HS-5 (cell line): ENCODE data around the gene USP47.
A peak's percentile ranks its signal among the peaks of the same experiment; 100 is the strongest.
"Not testable (repeated sequence)": the region's sequence is repeated elsewhere in the genome, so short reads cannot be mapped to it uniquely, and the experiment has no call there.

Experiments
- DNase-seq: peaks from one replicate; pipeline ENCODE4 v3.0.0-alpha.2; 2012; ENCODE audit warnings: low read depth

USP47 gene

DNA sequence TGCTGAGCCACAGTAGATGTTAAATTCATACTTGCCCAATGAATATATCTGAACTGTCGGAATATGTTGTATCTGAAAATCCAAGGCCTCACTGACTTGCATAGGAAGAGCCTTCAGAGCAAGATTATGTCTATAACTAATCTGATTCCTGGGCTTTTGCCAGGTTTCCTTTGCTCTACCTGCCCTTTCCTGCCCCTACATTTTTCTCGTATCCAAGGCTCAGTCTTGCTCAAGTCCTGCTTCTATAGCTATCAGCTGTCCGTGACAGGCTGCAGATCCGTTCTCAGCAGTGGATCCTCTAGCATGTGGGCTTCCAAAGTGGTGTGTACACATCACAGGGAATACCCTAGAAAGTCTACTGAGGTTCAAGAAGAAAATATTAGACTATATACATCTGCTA, 18.8 kb upstream of the USP47 start:
- no peak for DNase-seq

DNA sequence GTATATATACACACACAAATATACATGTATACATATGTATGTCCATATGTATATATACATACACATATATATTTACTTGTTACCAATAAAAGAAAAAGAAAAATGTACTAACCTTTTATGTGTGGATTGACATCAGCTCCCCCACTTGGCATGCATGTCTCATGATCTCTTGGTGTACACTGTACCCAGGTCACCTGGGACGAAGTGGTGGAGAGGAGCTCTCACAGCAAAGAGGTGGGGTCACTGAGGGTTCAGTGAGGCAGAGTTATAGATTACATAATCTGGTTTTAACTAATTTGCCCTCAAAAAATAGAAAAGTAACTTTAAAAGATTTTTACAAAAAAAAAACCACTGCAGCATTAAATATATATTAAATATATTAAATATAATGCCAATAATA, 15.5 kb upstream of the USP47 start:
- no peak for DNase-seq

DNA sequence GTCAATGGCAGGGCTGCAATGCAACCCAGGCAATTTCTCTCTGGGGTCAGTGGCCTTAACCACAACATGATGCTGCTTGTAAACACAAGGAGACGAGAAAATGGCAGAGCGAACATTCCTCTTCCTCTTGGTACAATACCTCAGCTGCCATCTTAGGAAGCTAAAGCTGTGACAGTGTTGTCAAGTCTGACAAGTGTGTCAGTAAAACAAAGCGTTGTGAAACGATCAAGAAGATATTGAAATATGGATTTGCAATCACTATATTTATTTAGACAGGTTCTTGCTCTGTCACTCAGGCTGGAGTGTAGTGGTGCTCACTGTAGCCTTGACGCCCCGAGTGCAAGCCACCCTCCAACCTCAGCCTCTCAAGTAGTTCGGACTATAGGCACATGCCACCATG, 14.5 kb upstream of the USP47 start:
- DNase-seq, result no peak

DNA sequence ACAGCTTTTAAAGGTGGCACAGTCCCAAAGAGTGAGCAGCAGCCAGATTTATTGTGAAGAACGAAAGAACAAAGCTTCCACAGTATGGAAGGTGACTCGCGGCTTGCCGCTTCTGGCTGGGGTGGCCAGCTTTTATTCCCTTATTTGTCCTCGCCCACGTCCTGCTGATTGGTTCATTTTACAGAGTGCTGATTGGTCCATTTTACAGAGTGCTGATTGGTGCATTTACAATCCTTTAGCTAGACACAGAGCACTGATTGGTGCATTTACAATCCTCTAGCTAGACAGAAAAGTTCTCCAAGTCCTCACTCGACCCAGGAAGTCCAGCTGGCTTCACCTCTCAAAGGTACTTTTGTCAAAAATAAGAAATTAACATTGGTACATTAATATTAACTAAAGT, 10.4 kb upstream of the USP47 start:
- DNase-seq, result not testable (repeated sequence)

DNA sequence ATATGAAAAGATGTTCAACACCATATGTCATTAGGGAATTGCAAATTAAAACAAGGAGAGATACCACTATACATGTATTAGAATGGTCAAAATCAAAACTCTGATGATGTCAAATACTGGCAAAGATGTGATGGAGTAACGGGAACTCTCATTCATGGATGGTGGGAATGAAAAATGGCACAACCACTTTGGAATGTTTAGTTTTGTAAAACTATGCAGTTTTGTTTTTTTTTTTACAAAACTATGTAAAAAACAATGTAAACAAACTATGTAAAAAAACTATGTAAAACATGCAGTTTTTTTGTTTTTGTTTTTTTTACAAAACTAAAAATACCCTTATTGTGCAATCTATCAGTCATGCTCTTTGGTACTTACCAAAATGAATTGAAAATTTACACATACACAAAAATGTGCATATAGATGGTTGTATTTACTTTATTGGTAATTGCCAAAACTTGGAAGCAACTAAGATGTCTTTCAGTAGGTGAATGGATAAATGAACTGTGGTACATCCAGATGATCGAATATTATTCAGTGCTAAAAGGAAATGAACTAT, 5.0 kb upstream of the USP47 start:
- no peak for DNase-seq

DNA sequence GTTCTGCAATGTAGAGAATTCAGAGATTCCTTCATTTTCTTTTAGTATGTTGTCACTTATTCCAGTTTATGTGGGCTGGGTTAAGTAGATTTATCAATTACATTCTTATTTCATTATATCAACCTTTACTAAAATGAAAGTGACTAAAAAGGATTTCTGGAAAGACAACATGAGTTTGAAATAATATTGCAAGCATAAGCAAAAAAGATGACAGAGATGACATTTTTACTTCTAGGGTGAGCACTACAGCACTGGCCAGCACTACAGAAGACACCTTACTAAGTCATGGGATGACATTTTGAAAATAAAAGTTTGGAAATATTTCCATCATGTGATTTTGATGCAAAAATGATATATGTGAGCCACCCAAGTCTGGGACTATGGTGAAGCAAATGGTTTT, 2.1 kb upstream of the USP47 start:
- no peak for DNase-seq

DNA sequence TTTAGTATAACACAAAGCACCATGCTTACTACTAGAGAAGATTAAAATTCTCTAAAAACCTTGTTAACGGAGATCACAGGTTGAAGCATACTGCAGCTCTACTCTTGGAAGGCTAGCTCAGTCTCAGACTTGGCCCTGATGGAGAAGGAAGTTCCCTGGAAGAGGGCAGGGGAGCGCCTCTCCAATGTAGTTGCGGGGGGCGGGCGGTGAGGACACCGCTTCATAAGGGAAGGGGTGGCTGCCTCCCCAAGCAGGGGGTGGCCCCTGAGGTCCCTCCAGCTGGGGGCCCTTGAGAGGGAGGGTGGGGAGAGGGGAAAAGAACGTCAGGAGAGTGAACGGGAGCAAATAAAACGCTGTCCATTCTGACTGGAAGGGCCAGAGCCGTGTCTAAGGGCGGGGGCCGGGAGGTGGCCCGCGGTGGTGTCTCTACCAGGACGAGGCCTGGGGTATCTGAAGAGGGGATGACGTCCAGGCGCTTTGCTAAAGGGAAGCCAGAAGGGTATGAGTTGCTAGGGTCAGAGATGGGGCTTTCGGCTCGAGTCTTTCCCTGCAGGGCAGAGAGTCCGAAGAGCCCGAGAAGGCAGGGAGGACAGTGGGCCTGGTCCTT, 553 bp upstream of the USP47 start:
- no peak for DNase-seq

DNA sequence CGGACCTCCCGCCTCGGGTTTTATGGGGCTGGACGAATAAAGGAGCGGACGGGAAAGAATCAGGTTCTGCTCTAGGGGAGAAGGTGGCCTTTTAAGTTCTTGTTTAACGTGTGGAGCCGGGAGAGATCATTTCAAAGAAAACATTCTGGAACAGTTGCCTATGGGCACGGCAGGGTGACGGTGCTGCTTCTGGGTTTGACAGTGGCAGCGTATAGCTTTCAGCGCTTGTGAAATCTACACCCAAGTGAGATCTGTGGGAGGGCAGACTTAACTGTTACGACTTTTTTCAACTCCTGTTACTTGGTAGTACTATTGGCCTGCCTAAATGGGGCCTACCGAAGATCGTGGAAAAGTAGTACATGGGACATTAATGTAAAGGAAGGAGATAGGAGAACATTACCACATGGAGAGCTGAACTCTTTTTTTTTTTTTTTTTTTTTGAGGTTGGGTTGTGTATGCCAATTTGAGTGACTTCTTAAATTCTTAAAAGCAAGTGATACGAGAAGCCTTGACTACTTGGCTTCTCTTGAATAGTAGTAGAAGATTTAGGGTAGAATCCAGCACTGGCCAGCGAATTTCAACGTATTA, 743 bp downstream of the USP47 start:
- peak; percentile 58 for DNase-seq

DNA sequence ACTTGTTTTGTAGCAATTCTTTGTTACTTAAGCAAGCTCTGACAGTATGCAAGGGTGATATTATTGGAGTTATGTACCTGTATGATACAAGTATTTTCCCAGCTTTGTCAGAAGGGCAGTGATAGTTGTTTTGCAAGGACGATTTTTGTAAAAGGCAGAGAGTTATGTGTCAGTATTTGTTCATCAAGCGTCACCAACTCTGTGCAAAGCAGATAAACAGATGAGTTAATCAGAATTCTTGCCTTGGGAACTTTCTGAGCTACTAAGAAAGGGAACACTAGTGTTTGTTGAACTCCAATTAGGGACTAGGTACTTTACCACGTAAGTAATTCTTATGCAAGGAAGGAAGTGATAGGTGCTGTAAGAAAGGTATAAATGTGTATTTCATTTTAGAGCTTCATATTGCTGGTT, 1.4 kb downstream of the USP47 start:
- peak; percentile 44 for DNase-seq

DNA sequence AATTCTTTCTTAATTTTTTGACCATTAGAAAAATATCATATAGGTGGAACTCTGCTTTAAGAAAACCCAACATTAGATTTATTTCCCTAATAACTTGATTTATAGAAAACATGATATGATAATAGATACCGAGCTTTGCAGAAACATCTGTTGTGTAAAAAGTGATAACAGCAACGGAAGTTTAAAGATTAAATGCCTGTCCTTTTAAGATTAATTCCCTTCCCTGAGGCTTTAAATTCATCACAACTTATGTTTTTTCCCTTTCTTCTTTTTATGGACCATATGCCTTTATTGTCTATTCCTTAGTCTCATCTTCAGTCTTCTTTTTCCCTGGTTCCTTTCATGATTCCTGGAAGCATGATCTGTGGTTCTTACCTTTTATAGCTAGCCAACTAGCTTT, 1.9 kb downstream of the USP47 start:
- no peak for DNase-seq

DNA sequence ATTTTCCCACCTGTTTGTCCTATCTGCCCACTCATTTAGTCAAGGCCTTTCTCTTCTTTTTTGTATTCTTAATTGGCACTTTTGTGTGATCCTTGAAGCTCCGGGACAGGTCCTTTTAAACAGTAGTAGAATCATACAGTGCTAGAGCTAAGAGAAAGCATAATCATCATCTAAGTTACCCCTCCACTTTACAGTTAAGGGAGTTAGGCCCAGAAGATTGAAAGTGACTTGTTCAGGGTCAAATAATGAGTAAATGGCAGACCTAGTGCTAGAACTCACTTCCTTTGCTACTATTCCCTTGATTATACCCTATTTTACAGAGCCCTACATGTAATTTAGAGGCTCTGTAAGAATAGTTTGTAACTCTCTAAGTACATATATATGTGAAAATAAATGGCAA, 2.5 kb downstream of the USP47 start:
- DNase-seq, result no peak

DNA sequence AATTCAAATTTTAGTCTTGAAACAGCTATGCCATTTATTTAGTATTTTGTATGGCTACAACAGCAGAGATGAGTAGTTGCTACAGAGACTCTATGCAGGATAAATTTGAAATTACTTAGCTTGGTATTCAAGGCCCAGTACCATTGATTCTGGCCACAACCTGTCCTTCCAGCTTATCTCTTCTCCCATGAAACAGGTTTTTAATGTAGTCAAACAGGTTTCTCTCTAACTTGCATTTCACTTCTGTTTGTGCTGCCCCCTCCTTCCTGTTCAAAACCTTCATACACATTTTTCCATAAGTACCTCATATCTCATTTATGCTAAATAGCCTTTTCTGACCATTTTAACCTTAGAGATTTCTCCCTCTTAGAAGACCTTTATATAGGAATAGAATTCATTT, 3.3 kb downstream of the USP47 start:
- no peak for DNase-seq

DNA sequence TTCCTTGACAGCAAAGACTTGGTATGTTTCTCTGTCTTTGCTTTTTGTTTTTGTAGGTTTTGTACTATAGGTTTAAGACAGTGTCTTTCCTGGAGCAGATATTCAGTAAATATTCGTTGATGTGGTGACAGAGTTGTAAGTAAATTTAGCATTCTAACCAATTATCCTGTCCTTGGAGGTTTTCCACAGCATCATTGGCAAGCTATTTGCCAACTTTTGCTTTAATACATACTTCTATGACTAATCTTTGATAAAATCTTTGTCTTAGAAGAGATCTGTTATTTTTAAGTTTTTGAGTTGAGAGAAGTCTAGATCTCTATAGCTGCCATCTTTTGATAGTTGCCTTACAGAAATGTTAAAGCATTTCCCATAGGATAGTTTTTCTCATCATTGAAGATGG, 3.8 kb downstream of the USP47 start:
- no peak for DNase-seq

DNA sequence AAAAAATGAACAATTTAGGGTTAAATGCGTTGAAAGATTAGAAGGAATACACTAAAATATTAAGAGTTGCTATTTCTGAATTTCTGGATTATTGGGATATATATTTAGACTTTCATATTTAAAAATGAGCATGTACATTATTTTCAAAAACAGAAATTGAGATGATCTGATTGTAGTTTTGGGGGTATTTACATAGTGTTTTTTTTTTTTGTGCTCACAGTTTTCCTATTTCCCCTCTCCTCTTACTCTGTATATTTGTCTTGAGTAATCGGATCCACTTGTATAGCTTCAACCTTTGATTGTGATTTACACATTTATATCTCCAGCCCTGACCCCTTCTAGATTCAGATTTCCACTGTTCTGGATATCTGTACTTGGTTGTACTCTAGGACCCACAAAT, 5.3 kb downstream of the USP47 start:
- no peak for DNase-seq

DNA sequence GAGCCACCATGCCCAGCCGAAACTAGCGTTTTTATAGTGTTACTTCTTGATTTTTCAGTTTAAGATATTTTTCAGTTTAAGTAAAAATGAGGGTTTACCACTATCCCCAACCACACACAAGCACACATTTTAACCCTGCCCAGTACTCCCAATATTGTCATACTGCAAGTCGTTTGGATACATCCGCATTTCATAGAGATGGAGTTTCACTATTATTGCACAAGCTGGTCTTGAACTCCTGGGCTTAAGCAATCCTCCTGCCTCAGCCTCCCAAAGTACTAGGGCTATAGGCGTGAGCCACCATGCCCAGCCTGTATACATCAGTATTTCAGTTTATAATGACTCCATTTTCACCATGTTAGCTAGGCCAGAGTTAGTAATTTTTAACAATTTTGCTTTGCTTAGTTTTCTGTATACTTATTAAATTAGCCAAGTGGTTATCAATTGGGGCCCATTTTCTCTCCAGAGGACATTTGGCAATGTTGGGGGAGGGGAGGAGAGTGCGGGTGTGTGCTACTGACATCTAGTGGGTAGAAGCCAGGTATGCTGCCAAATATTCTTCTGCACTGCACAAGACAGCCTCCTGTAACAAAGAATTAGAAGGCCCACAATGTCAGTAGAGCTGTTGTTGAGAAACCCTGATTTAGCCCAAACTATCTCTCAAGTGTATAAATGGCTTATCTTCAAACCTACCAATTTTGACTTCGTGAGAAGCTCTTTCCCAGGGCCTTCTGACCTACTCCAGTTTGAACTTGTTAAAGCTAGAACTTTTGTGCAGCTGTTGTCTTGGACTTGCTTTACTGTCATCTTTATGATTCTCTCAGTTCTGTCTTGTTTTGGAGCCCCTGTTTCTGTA, 7.3 kb downstream of the USP47 start:
- no peak for DNase-seq

DNA sequence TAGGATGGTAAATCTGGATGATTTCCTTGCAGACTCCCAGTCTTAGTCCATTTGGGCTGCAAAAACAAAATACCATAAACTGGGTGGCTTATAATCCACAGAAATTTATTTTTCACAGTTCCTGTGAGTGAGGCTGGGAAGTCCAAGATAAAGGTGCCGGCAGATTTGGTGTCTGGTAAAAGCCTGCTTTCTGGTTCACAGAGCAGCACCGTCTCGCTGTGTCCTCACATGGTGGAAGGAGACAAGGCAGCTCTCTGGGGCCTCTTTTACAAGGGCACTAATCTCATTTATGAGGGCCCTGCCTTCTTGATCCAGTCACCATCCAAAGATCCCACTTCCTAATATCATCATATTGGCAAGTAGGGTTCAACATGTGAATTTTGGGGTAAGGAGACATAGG, 8.9 kb downstream of the USP47 start:
- DNase-seq, result no peak

DNA sequence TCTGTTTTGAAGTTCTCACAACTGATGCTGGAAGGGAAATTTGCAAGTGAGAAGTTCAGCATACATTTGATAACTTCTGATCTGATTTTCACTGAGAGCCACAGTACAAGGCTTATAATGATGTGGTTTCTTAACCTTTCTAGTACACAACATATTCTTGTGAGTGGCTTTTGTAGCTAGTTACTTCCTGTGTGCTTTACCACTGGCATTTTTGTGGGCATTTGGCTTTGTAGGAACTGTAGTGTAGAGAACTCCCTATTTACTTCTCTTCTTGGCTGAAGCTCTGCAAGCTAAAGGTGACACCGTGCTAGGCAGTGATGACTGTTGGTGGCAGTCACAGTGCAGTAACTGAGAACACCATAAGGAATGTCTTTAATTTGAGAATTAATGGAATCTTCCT, 14.9 kb downstream of the USP47 start:
- no peak for DNase-seq

DNA sequence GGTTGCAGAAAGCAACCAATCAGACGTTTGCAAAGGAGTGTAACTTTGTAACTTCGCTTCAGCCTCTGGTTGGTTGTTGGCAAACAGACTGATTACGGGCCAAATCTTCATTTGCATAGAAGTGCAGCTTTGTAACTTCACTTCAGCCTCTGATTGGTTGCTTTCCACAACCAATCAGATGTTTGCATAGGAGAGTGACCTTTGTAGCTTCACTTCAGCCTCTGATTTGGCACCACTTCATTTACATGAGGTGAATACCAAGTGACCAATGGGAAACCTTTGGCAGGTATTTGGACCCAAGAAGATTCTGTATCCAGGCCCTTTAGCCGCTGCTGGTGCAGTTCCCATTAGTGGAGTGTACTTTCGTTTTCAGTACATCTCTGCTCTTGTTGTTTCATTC, 16.0 kb downstream of the USP47 start:
- DNase-seq, result no peak

DNA sequence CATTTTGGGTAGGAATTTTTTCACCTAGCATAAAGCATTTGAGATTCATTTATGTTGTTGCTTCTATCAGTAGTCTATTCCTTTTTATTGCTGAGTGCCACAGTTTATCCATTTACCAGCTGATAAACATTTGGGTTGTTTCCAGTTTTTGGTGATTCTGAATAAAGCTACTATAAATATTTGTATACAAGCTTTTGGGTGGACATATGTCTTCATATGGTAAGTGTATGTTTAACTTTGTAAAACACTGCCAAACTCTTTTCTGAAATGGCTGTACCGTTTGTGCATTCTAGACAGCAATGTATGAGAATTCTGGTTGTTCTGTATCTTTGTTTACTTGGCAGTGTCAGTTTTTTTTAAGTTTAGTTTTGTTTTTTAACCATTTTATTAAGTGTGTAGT, 16.9 kb downstream of the USP47 start:
- DNase-seq, result no peak

DNA sequence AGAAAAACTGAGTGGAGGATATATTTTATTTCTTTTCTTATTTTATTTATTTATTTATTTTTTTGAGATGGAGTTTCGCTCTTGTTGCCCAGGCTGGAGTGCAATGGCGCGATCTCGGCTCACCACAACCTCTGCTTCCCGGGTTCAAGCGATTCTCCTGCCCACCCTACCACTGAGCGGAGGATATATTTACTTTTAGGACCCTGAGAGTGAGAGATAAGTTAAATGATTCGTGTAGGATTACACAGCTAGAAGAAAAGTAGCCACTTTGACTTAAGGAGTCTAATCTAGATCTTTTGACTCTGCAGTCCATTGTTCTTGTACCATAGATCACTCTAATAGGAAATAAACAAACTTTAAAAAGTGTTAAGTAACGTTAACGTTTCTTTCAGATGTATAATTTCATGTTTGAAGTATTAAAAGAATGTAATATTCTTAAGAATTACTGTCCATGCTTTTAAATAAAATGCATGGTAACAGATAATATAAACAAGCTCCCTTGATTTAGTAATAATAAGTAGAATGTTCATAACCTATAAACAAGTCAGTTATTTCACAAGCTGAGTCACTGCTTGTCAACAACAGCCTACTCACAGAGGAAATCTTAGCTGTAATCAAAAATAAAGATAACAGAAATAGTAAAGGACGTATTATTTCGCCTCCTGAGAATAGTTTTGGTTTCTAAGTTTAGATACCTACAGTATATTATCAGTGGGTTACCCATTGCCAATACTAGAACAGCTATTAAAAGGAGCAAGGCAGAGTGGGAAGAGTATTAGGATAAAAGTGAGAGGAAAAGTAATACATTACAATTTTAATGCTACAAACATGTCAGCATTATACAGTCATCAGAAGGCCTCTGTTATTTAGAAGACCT, 18.6 kb downstream of the USP47 start:
- no peak for DNase-seq

DNA sequence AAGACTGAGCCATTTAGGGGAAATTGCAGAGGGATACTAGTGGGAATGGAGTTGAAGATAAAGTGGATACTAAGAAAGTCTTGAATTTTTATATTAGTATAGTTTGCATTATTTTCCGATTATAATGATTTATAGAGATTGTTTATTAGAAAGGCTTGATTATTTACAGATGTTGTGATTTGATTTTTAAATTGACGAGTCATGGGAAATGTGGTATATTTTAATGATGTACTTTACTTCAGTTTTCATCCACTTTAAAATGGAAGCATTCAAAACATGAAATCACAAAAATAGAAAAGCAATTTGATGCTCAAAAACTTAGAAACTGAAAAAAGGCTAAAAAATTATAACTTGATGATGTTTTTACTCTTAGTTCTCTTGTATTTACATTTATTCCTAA, 21.2 kb downstream of the USP47 start:
- no peak for DNase-seq

DNA sequence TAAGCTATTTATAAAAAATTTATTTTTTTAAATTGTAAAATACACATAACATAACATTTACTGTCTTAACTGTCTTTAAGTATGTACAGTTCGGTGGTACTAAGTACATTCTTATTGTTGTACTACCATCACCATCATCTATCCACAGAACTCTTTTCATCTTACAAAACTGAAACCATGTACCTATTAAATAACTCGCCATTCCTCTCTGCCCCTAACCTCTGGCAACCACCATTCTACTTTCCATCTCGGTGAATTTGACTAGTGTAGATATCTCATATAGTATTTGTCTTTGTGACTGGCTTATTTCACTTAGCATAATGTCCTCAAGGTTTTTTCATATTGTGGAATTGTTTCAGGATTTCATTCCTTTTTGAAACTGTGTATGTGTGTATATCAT, 22.6 kb downstream of the USP47 start:
- DNase-seq, result no peak
